ENCODE results near the gene PROC. TPM values are rescaled to one million over a fixed set of nuclear protein-coding genes. Genes with fewer than 3 reads are reported as not detected.

PROC gene
- total RNA-seq, 2 experiments from 2014 or later: 0.28 TPM; not detected in 1

DNA sequence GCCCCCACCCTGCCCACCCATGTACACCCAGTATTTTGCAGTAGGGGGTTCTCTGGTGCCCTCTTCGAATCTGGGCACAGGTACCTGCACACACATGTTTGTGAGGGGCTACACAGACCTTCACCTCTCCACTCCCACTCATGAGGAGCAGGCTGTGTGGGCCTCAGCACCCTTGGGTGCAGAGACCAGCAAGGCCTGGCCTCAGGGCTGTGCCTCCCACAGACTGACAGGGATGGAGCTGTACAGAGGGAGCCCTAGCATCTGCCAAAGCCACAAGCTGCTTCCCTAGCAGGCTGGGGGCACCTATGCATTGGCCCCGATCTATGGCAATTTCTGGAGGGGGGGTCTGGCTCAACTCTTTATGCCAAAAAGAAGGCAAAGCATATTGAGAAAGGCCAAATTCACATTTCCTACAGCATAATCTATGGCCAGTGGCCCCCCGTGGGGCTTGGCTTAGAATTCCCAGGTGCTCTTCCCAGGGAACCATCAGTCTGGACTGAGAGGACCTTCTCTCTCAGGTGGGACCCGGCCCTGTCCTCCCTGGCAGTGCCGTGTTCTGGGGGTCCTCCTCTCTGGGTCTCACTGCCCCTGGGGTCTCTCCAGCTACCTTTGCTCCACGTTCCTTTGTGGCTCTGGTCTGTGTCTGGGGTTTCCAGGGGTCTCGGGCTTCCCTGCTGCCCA lies 9.3 kb downstream of the PROC start:
- Histone ChIP-seq H3K36me3 (ENCODE audit: insufficient read depth, low read length) (no peaks in the 10 kb centered on the region), H3K27ac (ENCODE audit: low read depth in 1 of 2, low read length in 2 of 2) (no peak overlapping the region), H3K9me3 (ENCODE audit: control insufficient read depth in 1 of 2, insufficient read depth in 1 of 2, low read length in 2 of 2) (peaks cover 0 to 9% of the 10 kb centered on the region in 2 experiments), H3K27me3 (ENCODE audit: control insufficient read depth in 1 of 2, insufficient read depth in 2 of 2, low read length in 2 of 2) (peaks cover 13 to 25% of the 10 kb centered on the region in 2 experiments), H3K4me1 (ENCODE audit: insufficient read depth, low read length) (peaks cover 11% of the 10 kb centered on the region), H3K4me3 (ENCODE audit: low read length) (no peak overlapping the region)
- H3K9me3 Mint-ChIP-seq: no peaks in the 10 kb centered on the region
- H3K27ac Mint-ChIP-seq: no peak overlapping the region
- no peak overlapping the region for H3K4me3 Mint-ChIP-seq
- ATAC-seq (ENCODE audit: poor library complexity) (no peak), DNase-seq (no peak)
- intact Hi-C loops (cut with DNase I, micrococcal nuclease): no loop called here
- ChIA-PET CTCF (no interaction called here), POLR2A (no interaction called here)
- H3K36me3 Mint-ChIP-seq (ENCODE audit: low read depth): peaks cover 3% of the 10 kb centered on the region
- peaks cover 8% of the 10 kb centered on the region for H3K4me1 Mint-ChIP-seq (ENCODE audit: low read depth)
- TF ChIP-seq CTCF (IDR thresholded peaks at IDR 0.05): no peak
- peaks cover 29% of the 10 kb centered on the region for H3K27me3 Mint-ChIP-seq

DNA sequence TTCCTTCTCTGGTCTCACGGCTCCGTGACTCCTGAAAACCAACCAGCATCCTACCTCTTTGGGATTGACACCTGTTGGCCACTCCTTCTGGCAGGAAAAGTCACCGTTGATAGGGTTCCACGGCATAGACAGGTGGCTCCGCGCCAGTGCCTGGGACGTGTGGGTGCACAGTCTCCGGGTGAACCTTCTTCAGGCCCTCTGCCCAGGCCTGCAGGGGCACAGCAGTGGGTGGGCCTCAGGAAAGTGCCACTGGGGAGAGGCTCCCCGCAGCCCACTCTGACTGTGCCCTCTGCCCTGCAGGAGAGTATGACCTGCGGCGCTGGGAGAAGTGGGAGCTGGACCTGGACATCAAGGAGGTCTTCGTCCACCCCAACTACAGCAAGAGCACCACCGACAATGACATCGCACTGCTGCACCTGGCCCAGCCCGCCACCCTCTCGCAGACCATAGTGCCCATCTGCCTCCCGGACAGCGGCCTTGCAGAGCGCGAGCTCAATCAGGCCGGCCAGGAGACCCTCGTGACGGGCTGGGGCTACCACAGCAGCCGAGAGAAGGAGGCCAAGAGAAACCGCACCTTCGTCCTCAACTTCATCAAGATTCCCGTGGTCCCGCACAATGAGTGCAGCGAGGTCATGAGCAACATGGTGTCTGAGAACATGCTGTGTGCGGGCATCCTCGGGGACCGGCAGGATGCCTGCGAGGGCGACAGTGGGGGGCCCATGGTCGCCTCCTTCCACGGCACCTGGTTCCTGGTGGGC lies 10.0 kb downstream of the PROC start:
- Histone ChIP-seq H3K27me3 (ENCODE audit: control insufficient read depth in 1 of 2, insufficient read depth in 2 of 2, low read length in 2 of 2) (peaks cover 10 to 18% of the 10 kb centered on the region in 2 experiments), H3K27ac (ENCODE audit: low read depth in 1 of 2, low read length in 2 of 2) (no peak overlapping the region), H3K4me3 (ENCODE audit: low read length) (no peak overlapping the region), H3K36me3 (ENCODE audit: insufficient read depth, low read length) (no peaks in the 10 kb centered on the region), H3K9me3 (ENCODE audit: control insufficient read depth in 1 of 2, insufficient read depth in 1 of 2, low read length in 2 of 2) (peaks cover 0 to 4% of the 10 kb centered on the region in 2 experiments), H3K4me1 (ENCODE audit: insufficient read depth, low read length) (peaks cover 4% of the 10 kb centered on the region)
- Mint-ChIP-seq H3K4me3 (no peak overlapping the region), H3K27ac (no peak overlapping the region), H3K36me3 (ENCODE audit: low read depth) (peaks cover 3% of the 10 kb centered on the region), H3K9me3 (no peaks in the 10 kb centered on the region), H3K27me3 (peaks cover 29% of the 10 kb centered on the region), H3K4me1 (ENCODE audit: low read depth) (peaks cover 8% of the 10 kb centered on the region)
- intact Hi-C loops (cut with DNase I, micrococcal nuclease): no loop called here
- CTCF ChIA-PET: no interaction called here
- TF ChIP-seq CTCF (IDR thresholded peaks at IDR 0.05): no peak
- DNase-seq (no peak), ATAC-seq (ENCODE audit: poor library complexity) (no peak)
- POLR2A ChIA-PET: no interaction called here

GRCh38 chr2:127428815-127429109 lies 10.5 kb downstream of the PROC start:
- peaks cover 3% of the 10 kb centered on the region for H3K36me3 Mint-ChIP-seq (ENCODE audit: low read depth)
- H3K4me3 Mint-ChIP-seq: no peak overlapping the region
- no peak for TF ChIP-seq CTCF (IDR thresholded peaks at IDR 0.05)
- H3K27me3 Mint-ChIP-seq: peaks cover 24% of the 10 kb centered on the region
- Histone ChIP-seq H3K4me1 (ENCODE audit: insufficient read depth, low read length) (no peaks in the 10 kb centered on the region), H3K36me3 (ENCODE audit: insufficient read depth, low read length) (no peaks in the 10 kb centered on the region), H3K27ac (ENCODE audit: low read depth in 1 of 2, low read length in 2 of 2) (no peak overlapping the region), H3K9me3 (ENCODE audit: control insufficient read depth in 1 of 2, insufficient read depth in 1 of 2, low read length in 2 of 2) (no peaks in the 10 kb centered on the region), H3K27me3 (ENCODE audit: control insufficient read depth in 1 of 2, insufficient read depth in 2 of 2, low read length in 2 of 2) (peaks cover 5 to 12% of the 10 kb centered on the region in 2 experiments), H3K4me3 (ENCODE audit: low read length) (no peak overlapping the region)
- no peak overlapping the region for H3K27ac Mint-ChIP-seq
- H3K4me1 Mint-ChIP-seq (ENCODE audit: low read depth): peaks cover 4% of the 10 kb centered on the region
- CTCF ChIA-PET: no interaction called here
- POLR2A ChIA-PET: no interaction called here
- no peak for ATAC-seq (ENCODE audit: poor library complexity)
- H3K9me3 Mint-ChIP-seq: no peaks in the 10 kb centered on the region
- intact Hi-C loops (cut with DNase I, micrococcal nuclease): no loop called here
- no peak for DNase-seq
